ENCODE data around the gene ANGPTL4.
A peak's percentile ranks its signal among the peaks of the same experiment; 100 is the strongest.
"Not testable (repeated sequence)": the region's sequence is repeated elsewhere in the genome, so short reads cannot be mapped to it uniquely, and the experiment has no call there.

ANGPTL4 gene

DNA sequence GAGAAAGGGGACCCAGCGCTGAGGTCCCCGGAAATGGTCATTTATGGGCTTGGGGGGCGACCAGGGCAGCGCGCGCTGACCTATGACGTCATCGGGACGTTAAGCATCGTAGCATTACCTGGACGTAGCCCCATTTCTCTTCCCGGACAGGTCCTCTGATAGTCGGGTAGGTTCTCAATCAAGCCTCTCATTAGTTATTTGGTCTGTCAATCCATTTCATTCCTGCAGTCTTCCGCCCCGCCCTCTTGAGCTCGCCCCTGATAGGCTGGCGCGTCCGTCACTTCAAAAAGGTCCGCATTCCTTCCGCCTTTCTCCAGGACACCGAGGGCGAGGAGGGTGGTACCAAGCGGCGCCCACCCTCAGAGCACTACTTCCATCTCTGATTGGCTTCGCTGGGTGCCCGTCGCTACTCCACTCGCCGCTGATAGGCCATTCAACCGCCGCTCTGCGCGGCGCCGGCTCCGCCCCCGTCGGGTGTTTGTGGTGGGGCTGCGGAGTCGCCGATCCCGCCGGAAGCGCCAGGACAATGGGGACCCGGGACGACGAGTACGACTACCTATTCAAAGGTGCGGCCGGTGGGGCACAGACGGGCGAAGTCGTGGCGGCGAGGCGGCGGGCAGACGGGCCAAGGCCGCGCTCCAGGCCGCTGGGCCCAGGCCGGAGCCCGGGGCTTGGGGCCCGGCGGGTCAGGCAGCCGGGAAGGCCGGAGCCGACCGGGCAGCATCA is 26.1 kb downstream of the ANGPTL4 start, which contains the start of gene RAB11B:
TSS of gene RAB11B (plus strand) at position 470 of the 726 bp plus-strand sequence. CDS start at position 527, 57 bp downstream.
- peak; percentile 100 for DNase-seq (ENCODE audit: low spot score)

DNA sequence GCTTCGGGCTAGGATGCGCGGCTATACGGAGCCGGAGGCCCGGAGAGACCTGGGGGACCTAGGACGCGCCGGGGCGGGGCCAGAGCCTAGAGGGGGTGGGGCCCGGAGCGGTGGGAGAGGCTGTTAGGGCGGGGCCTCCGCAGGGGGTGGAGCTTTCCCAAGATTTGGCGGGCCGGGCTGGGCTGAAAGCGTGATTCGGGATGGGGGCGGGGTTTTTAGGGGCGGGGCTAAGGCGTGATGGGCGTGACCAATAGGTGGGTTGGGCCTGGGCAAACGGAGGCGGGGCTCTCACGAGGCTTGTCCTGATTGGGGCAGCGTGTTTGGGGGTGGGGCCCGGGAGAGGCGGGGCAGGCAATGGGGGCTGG is 26.6 kb downstream of the ANGPTL4 start:
- DNase-seq (ENCODE audit: low spot score), result peak; percentile 94

DNA sequence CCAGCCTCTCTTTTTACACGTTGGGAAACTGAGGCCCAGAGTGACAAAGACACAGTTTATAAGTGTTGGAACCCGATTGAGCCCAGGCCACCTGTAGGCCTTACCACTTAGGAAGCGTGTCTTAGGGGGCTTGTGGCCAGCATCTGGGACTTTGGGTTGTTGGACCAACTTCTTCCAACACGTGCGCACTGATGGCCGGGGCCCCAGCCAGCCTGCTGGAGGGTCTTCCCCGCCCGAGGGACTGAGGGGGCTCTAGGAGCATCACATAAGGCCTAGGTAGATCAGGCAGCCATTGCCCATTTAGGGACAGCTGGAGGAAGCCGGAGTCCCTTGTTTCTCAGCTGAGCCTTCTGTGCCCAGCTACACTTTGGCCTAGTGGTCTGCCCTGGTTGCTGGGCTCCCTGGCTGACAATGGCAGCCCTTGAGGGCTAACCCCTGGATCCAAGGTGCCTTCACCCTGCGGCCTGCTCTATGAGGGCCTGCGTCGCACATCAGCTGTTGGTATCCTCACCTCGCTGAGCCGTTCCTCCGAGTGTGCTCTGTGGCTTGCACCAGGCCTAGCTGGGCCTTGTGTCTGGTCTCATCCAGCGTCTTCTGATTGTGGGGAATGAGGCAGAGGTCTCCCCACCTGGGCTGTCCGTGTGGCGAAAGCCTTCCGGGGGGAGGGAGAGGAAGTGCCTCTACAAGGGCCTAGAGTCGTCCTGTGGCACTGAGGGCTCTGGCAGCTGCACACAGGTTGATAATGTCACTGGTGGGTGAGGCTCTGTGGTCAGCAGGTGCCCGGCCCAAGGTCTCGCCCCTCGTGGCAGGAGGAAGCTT is 27.5 kb downstream of the ANGPTL4 start:
- DNase-seq (ENCODE audit: low spot score), result no peak

DNA sequence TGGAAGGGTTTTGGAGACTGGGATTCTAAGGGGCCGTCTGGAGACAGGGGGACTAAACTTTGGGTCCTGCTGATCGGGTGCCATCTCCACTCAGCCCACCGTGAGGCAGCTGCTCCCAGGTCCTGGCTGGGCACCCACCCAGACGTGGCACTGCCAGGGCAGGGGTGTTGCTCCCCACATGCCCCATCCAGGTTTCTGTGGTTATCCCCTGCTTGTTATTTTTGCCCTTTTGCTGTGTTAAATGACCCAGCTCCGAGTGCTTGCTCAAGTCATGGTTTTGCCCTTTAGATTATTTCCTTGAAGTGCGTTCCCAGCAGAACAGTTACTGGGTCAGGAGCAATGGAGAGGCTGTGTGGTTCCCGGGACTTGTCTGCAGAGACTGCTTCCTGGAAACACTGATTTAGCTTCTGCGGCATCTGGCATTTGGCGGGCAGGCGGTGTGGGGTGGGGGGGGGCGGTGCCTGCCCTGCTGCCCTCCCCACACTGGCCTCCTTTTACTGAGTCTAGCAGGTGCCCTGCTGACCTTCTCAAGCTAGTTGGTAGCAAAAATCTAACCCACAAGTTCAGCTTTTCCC is 28.1 kb downstream of the ANGPTL4 start:
- no peak for DNase-seq (ENCODE audit: low spot score)

GRCh38 chr19:8393192-8393870 is 29.4 kb downstream of the ANGPTL4 start:
- DNase-seq (ENCODE audit: low spot score), result no peak

DNA sequence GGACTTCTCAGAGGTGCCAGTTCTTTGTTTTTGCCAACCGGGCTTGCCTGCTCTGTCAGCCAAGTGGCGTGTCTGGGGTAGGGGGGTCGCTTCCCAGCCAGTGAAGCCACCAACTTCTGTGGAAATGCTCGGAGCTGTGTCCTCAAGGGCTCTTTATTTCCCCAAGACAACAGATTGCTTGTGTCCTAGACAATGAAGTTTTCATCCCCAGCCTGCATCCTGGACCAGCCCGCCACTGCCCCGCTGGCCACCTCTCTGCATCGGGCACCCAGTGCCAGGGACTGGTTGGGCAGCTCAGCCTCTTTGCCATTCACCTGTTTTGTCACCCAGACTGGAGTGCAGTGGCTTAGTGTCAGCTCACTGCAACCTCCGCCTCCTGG is 29.9 kb downstream of the ANGPTL4 start:
- peak; percentile 93 for DNase-seq (ENCODE audit: low spot score)

- DNase-seq (ENCODE audit: low spot score), result no peak
These were observed 31.7 kb downstream of the ANGPTL4 start for GRCh38 chr19:8395621-8396082.

- DNase-seq (ENCODE audit: low spot score), result no peak
These were observed 32.2 kb downstream of the ANGPTL4 start for GRCh38 chr19:8396185-8396562.

- DNase-seq (ENCODE audit: low spot score), result no peak
These were observed 32.7 kb downstream of the ANGPTL4 start for GRCh38 chr19:8396563-8397203.

- no peak for DNase-seq (ENCODE audit: low spot score)
These were observed 33.3 kb downstream of the ANGPTL4 start for GRCh38 chr19:8397271-8397670.

DNA sequence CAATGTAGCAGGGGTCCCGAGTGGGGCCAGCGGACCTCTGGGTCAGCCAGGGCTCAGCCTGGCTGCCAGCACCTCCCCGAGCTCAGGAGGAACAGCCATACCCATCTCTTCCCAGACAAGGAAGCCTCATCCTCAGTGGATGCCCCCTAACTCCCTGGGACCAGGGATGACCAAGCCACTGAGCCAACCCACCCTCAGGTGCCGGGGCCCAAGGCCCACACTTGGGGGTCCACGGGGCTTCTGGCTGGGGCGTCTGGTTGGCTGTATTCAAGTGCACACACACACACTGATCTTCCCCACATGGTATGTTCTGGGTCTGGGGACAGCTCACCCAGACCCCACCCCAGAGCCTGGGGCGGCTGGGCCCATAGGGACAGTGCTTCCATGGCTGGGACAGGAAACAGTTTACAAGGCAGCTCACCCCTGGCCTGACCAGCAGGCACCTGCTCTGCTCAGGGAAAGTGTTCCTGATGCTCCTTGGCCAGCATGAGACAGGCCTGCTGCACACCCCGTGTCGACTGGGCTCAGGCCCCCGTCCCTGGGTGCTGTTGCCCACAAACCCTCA is 33.9 kb downstream of the ANGPTL4 start:
- no peak for DNase-seq (ENCODE audit: low spot score)

GRCh38 chr19:8398311-8398771 is 34.4 kb downstream of the ANGPTL4 start:
- DNase-seq (ENCODE audit: low spot score), result no peak

- DNase-seq (ENCODE audit: low spot score), result no peak
These were observed 35.8 kb downstream of the ANGPTL4 start for GRCh38 chr19:8399681-8400188.

DNA sequence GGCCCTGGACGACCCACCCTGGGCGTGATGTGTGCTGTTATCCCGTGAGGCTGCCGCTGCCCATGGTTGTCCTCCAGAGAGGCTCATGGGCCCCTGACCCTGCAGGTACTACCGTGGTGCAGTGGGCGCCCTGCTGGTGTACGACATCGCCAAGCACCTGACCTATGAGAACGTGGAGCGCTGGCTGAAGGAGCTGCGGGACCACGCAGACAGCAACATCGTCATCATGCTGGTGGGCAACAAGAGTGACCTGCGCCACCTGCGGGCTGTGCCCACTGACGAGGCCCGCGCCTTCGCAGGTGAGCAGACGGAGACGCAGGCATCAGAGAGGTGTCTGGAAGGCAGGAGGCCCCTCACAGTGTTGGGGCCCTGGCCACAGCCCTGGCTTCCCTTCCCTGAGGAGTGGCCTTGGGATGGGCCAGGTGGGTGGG is 38.0 kb downstream of the ANGPTL4 start:
- no peak for DNase-seq (ENCODE audit: low spot score)

DNA sequence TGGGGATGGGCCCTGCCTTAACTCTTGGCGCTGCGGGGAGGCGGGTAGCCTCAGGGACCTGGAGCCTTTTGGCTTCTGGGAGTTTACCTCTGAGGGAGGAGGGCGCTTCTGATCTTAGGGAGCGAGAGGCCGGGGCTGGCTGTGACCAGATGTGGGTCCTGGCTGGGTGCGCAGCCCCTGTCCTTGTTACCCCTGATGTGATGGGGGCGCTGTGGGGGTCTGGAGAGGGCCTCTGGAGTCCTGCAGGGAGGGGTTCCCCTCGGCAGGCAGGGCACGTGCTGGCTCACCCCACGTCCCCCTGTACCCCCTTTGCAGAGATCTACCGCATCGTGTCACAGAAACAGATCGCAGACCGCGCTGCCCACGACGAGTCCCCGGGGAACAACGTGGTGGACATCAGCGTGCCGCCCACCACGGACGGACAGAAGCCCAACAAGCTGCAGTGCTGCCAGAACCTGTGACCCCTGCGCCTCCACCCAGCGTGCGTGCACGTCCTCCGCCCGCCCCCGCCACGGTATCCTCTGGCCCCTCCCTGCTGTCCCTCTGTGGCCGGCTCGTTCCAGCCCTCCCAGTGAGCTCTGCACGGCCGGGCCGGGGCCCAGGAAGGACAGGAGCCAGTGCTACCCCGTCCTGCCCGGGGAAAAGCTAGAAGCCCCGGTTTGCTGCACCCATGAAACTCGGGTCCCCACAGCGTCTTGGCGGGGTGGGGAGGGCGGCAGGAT is 39.3 kb downstream of the ANGPTL4 start:
- no peak for DNase-seq (ENCODE audit: low spot score)

DNA sequence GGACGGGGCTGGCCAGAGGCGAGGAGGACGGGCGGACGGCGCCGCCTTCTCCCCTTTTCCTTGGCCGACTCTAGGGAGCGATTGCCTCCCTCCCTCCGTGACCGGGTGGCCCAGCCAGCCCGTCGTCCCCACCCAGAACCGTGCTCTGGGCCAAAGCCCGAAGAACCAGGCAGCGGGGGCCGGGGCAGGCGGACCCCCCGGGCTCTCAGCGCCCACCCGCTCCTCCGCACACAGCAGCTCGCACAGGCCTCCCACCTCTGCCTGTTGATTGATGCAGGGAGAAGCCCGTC is 39.8 kb downstream of the ANGPTL4 start:
- no peak for DNase-seq (ENCODE audit: low spot score)

GRCh38 chr19:8404391-8405151 is 40.6 kb downstream of the ANGPTL4 start:
- no peak for DNase-seq (ENCODE audit: low spot score)

DNA sequence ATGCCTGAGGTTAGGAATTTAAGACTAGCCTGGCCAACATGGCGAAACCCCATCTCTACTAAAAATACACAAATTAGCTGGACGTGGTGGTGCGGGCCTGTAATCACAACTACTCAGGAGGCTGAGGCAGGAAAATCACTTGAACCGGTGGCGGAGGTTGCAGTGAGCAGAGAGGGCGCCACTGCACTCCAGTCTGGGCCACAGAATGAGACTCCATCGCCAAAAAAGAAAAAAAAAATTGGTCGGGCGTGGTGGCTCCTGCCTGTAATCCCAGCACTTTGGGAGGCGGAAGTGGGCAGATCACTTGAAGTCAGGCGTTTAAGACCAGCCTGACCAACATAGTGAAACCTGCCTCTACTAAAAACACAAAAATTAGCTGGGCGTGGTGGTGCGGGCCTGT is 46.8 kb downstream of the ANGPTL4 start:
- DNase-seq (ENCODE audit: low spot score), result not testable (repeated sequence)

DNA sequence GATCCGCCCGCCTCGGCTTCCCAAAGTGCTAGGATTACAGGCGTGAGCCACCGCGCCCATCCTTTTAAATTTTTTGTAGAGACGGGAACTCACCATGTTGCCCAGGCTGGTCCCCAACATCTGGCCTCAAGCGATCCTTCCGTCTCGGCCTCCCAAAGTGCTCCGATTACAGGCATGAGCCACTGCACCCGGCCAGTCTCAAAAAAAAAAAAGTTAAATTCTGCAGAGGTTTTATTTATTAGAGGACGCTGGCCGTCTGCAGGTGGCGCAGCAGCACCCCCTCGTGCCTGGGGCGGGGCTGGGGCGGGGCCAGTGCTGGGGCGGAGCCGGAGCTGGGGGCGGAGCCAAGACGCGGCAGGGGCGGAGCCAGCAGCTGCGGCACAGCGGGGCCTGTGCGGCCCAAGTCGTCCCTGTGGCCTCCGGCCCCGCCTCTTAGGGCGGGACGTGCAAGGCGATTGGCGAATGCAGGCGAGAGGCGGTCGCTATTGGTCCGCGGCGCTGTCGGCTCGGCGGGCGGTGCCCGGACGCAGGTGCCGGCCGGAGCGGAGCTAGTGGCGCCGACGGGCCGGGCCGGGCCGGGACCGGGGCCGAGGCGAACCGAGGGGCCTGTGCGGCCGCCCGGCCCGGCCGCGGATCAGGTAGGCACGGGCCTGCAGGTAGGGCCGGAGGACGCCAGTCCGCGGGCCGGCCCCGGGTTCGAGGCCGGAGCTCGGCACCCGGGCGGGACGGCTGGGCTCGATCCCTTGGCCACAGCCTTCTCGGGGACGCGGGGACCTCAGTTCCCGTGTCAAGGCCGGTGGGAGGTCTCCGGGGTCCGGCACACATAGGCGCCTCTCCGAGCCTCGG is 49.1 kb downstream of the ANGPTL4 start, which contains the start of gene MARCHF2:
TSS of gene MARCHF2 (plus strand) at position 523 of the 846 bp plus-strand sequence. CDS start 8,536 bp downstream, outside the sequence.
- DNase-seq (ENCODE audit: low spot score), result peak; percentile 98

Measured in putamen (tissue), 1 donor.